OCI-LY1 (cell line): ENCODE data around the gene CEP104.

Experiments
- H2AFZ ChIP-seq: fragments of 200-600 bp; sonication (generic), shearing (Covaris generic); 2 replicates; pipeline ENCODE4 v1.6.0; 2014; ENCODE audit warnings: antibody characterized with exemption, mild to moderate bottlenecking, low read length
- H3F3A ChIP-seq: fragments of 200-600 bp; sonication (generic), shearing (Covaris generic); 2 replicates; pipeline ENCODE4 v1.6.0; 2014; ENCODE audit warnings: mild to moderate bottlenecking, antibody characterized with exemption, low read length, moderate library complexity; ENCODE audit not compliant: insufficient read depth
- H3K27ac ChIP-seq: fragments of 200-600 bp; sonication (generic); 2 replicates; pipeline ENCODE4 v1.5.1; 2014; ENCODE audit warnings: low read length, mixed run types, mild to moderate bottlenecking, low read depth; ENCODE audit not compliant: poor library complexity, severe bottlenecking
- H3K27me3 ChIP-seq: fragments of 200-600 bp; sonication (generic); 2 replicates; pipeline ENCODE4 v1.6.0; 2014; ENCODE audit warnings: antibody characterized with exemption, mild to moderate bottlenecking, low read length, moderate library complexity; ENCODE audit not compliant: insufficient read depth
- H3K36me3 ChIP-seq: fragments of 200-600 bp; sonication (generic); 2 replicates; pipeline ENCODE4 v1.6.1; 2014; ENCODE audit warnings: mild to moderate bottlenecking, antibody characterized with exemption, low read length, moderate library complexity, mixed read lengths; ENCODE audit not compliant: insufficient read depth
- H3K4me1 ChIP-seq: fragments of 200-600 bp; sonication (generic); 2 replicates; pipeline ENCODE4 v1.5.1; 2014; ENCODE audit warnings: mild to moderate bottlenecking, low read length, moderate library complexity; ENCODE audit not compliant: insufficient read depth, severe bottlenecking
- H3K4me2 ChIP-seq: fragments of 200-600 bp; sonication (generic), shearing (Covaris generic); 2 replicates; pipeline ENCODE4 v1.6.1; 2014; ENCODE audit warnings: low read length
- H3K4me3 ChIP-seq: fragments of 200-600 bp; sonication (generic); 2 replicates; pipeline ENCODE4 v1.5.1; 2014; ENCODE audit warnings: low read length, low read depth, mild to moderate bottlenecking, mixed read lengths; ENCODE audit not compliant: poor library complexity, severe bottlenecking
- H3K79me2 ChIP-seq: fragments of 200-600 bp; shearing (Covaris generic); 2 replicates; pipeline ENCODE4 v1.6.1; 2016; ENCODE audit warnings: mixed run types, low read length, mixed read lengths; ENCODE audit not compliant: insufficient read depth
- H3K9ac ChIP-seq: fragments of 200-600 bp; sonication (generic), shearing (Covaris generic); 2 replicates; pipeline ENCODE4 v1.6.1; 2014; ENCODE audit warnings: mild to moderate bottlenecking, low read length, mixed read lengths
- H3K9me2 ChIP-seq: fragments of 200-600 bp; sonication (generic), shearing (Covaris generic); 2 replicates; pipeline ENCODE4 v1.6.1; 2014; ENCODE audit warnings: low read depth, mild to moderate bottlenecking, low read length, mixed read lengths
- H3K9me3 ChIP-seq: fragments of 200-600 bp; shearing (Covaris generic); 2 replicates; pipeline ENCODE4 v1.6.1; 2014; ENCODE audit warnings: low read length, mixed read lengths
- H4K20me1 ChIP-seq: fragments of 200-600 bp; sonication (generic), shearing (Covaris generic); 2 replicates; pipeline ENCODE4 v1.6.0; 2016; ENCODE audit warnings: mild to moderate bottlenecking, low read length; ENCODE audit not compliant: insufficient read depth
- CTCF ChIP-seq: fragments of 200-600 bp; sonication (generic), shearing (Covaris generic); IDR thresholded peaks from 2 replicates; pipeline ENCODE4 v1.5.1; 2017; ENCODE audit warnings: mild to moderate bottlenecking, antibody characterized with exemption, low read length, moderate library complexity, mixed read lengths
- EZH2 ChIP-seq: fragments of 200-600 bp; sonication (generic), shearing (Covaris generic); IDR thresholded peaks from 2 replicates; pipeline ENCODE4 v1.8.0; 2017; ENCODE audit warnings: borderline replicate concordance, mixed run types, mild to moderate bottlenecking, antibody characterized with exemption, low read length, moderate library complexity, mixed read lengths

Gene CEP104

DNA sequence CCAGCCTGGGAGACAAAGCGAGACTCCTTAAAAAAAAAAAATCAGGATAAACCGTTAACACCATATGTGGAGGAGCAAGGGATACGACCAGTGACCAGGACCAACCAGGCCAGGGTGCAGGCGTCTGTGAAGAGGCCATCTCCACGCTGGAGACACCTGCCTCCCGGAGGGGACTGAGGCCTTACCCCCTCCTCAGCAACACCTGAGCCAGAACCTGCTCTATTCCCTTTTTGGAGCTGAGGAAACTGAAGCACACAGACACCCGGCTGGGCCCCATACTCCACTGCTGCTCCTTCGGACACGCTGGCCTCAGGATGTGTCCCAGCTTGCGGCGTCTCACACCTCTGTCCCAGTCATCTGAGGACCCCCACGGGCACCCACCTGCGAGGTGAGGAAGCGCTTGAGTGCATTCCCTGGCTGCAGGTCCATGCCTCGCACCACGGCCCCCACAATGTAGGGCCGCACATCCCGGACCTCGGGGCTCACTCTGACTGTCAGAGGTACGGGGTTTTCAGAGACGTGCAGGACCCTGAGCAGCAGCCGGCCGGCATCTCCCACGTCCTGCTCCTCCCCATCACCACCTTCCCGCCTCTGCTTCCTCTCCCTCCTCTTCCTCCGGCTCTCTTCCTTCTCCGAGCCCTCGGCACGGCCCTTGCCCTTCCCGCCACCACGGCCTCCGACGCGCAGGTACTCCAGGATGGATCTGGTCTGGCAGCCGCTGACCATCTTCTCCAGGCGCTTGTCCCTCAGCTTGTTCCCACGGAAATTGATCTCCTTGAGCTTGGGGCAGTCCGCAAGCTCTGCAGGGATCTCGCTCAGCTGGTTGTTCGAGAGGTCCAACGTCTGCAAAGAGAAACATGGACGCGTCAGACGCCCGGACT is 70.3 kb downstream of the CEP104 start:
- no peaks in the 10 kb centered on the region for H3K4me1 ChIP-seq
- H3K4me3 ChIP-seq, result no peak overlapping the region
- 0 out of 2 replicates have a peak, but pooled peaks cover under 1% of the 10 kb centered on the region for H3K79me2 ChIP-seq
- no peaks in the 10 kb centered on the region for H4K20me1 ChIP-seq
- no peak overlapping the region for H3K27ac ChIP-seq
- no peak overlapping the region for H2AFZ ChIP-seq
- peaks cover 59% of the 10 kb centered on the region for H3K36me3 ChIP-seq
- no peak overlapping the region for H3K9ac ChIP-seq
- TF ChIP-seq CTCF (no peak), EZH2 (no peak)
- H3K27me3 ChIP-seq, result no peaks in the 10 kb centered on the region
- no peak overlapping the region for H3K4me2 ChIP-seq
- H3K9me2 ChIP-seq, result no peaks in the 10 kb centered on the region
- no peaks in the 10 kb centered on the region for H3K9me3 ChIP-seq
- H3F3A ChIP-seq, result no peaks in the 10 kb centered on the region

DNA sequence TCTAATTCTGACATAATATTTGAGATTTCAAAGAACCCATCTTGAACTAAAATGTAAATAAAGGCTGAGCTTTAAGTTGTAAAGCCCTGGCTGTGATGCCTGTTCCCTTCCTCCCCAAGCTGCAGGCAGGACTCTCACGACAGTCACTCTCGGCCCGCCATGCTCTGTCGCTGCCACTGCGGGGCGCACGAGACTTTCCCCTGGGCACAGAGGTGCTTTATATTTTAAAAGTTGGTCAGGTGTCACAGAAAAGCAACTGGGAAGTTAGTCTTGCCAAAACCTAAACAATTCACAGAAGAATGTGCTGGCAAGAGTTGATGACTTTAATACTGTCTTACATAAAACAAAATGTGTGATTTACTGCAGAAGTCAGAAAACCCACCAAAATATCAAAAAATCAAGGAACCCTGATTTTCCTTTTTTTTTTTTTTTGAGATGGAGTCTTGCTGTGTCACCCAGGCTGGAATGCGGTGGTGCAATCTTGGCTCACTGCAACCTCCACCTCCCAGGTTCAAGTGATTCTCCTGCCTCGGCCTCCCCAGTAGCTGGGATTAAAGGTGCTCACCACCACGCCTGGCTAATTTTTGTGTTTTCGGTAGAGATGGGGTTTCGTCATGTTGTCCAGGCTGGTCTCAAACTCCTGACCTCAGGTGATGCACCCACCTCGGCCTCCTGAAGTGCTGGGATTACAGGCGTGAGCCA is 71.4 kb downstream of the CEP104 start:
- Histone ChIP-seq H3K4me2 (no peak overlapping the region), H3K79me2 (no peaks in the 10 kb centered on the region), H2AFZ (no peak overlapping the region), H3K9me3 (no peaks in the 10 kb centered on the region), H3K4me3 (no peak overlapping the region), H3K9me2 (no peaks in the 10 kb centered on the region), H4K20me1 (no peaks in the 10 kb centered on the region), H3F3A (no peaks in the 10 kb centered on the region), H3K9ac (no peak overlapping the region), H3K36me3 (peaks cover 70% of the 10 kb centered on the region), H3K27me3 (no peaks in the 10 kb centered on the region), H3K4me1 (no peaks in the 10 kb centered on the region), H3K27ac (no peak overlapping the region)
- TF ChIP-seq CTCF, result peak; percentile 95
- TF ChIP-seq EZH2, result no peak

- H2AFZ ChIP-seq, result no peak overlapping the region
- no peak overlapping the region for H3K27ac ChIP-seq
- H3F3A ChIP-seq, result no peaks in the 10 kb centered on the region
- no peak overlapping the region for H3K4me2 ChIP-seq
- no peaks in the 10 kb centered on the region for H4K20me1 ChIP-seq
- no peak overlapping the region for H3K9ac ChIP-seq
- H3K4me1 ChIP-seq, result no peaks in the 10 kb centered on the region
- no peaks in the 10 kb centered on the region for H3K9me2 ChIP-seq
- H3K4me3 ChIP-seq, result no peak overlapping the region
- TF ChIP-seq CTCF (no peak), EZH2 (no peak)
- no peaks in the 10 kb centered on the region for H3K79me2 ChIP-seq
- H3K36me3 ChIP-seq, result peaks cover 72% of the 10 kb centered on the region
- H3K9me3 ChIP-seq, result no peaks in the 10 kb centered on the region
- H3K27me3 ChIP-seq, result no peaks in the 10 kb centered on the region
These were observed 72.0 kb downstream of the CEP104 start for GRCh38 chr1:3785045-3785444.
